Panc1 (cell line): Measurements from ENCODE around the gene RNF222. TPM values are rescaled to one million over a fixed set of nuclear protein-coding genes. Genes with fewer than 3 reads are reported as not detected.
A peak's percentile ranks its signal among the peaks of the same experiment; 100 is the strongest.

ENCODE experiments used
- ATAC-seq: fragments of 200-7000 bp; cut with Tn5 transposase; 2 replicates; pipeline ENCODE4 v1.9.1; 2020; ENCODE audit warnings: mild to moderate bottlenecking, moderate library complexity
- BruUV-seq: library from RNA; stranded (reverse); fragments of 400-500 nt; replicated peaks from 2 replicates; lab custom pipeline; 2021; lab: Mats Ljungman, UMichigan
- CTCF ChIA-PET: fragments of 300-600 bp; sonication (Branson Sonifier 250); formaldehyde crosslinking; loops from one replicate; lab custom pipeline; 2022; ENCODE audit warnings: antibody characterized with exemption; lab: Charles Lee
- POLR2A ChIA-PET: fragments of 300-600 bp; sonication (Branson Sonifier 250); formaldehyde crosslinking; loops from one replicate; lab custom pipeline; 2022; ENCODE audit warnings: antibody characterized with exemption; lab: Charles Lee
- DNase-seq: peaks from one replicate; pipeline ENCODE4 v3.0.0-alpha.2; 2010; ENCODE audit warnings: low read depth, low spot score
- H3K27ac ChIP-seq: 2 replicates; pipeline ENCODE4 v1.5.1; 2011; ENCODE audit warnings: mild to moderate bottlenecking, low read length, inconsistent platforms
- H3K27me3 ChIP-seq: fragments of 200-500 bp; sonication (Bioruptor generic); 2 replicates; pipeline ENCODE4 v1.6.0; 2014; ENCODE audit warnings: low read length, inconsistent platforms; ENCODE audit not compliant: control insufficient read depth, insufficient read depth
- H3K36me3 ChIP-seq: fragments of 200-500 bp; sonication (Bioruptor generic); 2 replicates; pipeline ENCODE4 v1.5.1; 2014; ENCODE audit warnings: inconsistent platforms, mild to moderate bottlenecking, low read length, moderate library complexity; ENCODE audit not compliant: control insufficient read depth, insufficient read depth
- H3K4me1 ChIP-seq: 2 replicates; pipeline ENCODE4 v1.5.1; 2011; ENCODE audit warnings: inconsistent platforms, mild to moderate bottlenecking, low read length, moderate library complexity; ENCODE audit not compliant: control insufficient read depth, insufficient read depth
- H3K4me3 ChIP-seq, 2 experiments: 2 replicates each; pipeline ENCODE4 v1.5.1; 2011 to 2012; ENCODE audit warnings: low read depth in 2 of 2, low read length in 2 of 2, mild to moderate bottlenecking in 2 of 2, inconsistent platforms in 1 of 2, moderate library complexity in 1 of 2
- H3K9me3 ChIP-seq: fragments of 200-500 bp; sonication (Bioruptor generic); 2 replicates; pipeline ENCODE4 v1.5.1; 2014; ENCODE audit warnings: low read depth, mild to moderate bottlenecking, inconsistent platforms, low read length, moderate library complexity; ENCODE audit not compliant: control insufficient read depth, insufficient read depth
- POLR2AphosphoS5 ChIP-seq: IDR thresholded peaks from 2 replicates; pipeline ENCODE4 v1.6.1; 2012; ENCODE audit warnings: mild to moderate bottlenecking, low read depth, low read length, moderate library complexity
- SIN3A ChIP-seq: IDR thresholded peaks from 2 replicates; pipeline ENCODE4 v1.6.1; 2012; ENCODE audit warnings: low read depth, mild to moderate bottlenecking, low read length, moderate library complexity, borderline replicate concordance; ENCODE audit not compliant: insufficient read depth
- TCF7L2 ChIP-seq: IDR thresholded peaks from 2 replicates; pipeline ENCODE4 v1.6.1; 2011; ENCODE audit warnings: mild to moderate bottlenecking, low read depth, low read length, inconsistent platforms
- in situ Hi-C: cut with HindIII; loops from 2 replicates; pipeline ENCODE4 v1.10.0; 2016; ENCODE audit warnings: low sequenced_read_pairs, low pct_unique_long_range_greater_than_20kb
- intact Hi-C: fragments of 100-400 bp; cut with micrococcal nuclease; formaldehyde crosslinking; loops from one replicate; pipeline ENCODE4 v1.10.0; 2022; ENCODE audit not compliant: unreplicated experiment
- total RNA-seq: library from RNA; stranded (reverse); gene quantifications from one replicate; pipeline ENCODE4 v1.2.1, GENCODE V29; 2021; ENCODE audit not compliant: unreplicated experiment
- TF ChIP-seq, protein P1 (sequence below): fragments of 450-650 bp; IDR thresholded peaks from 2 replicates; pipeline ENCODE4 v1.5.1; 2017; ENCODE audit warnings: mild to moderate bottlenecking
- TF ChIP-seq, protein P2 (sequence below), 2 experiments: IDR thresholded peaks; 2 replicates each; pipeline ENCODE4 v1.6.1; 2011 to 2012; ENCODE audit warnings: low read depth in 2 of 2, control low read depth in 1 of 2, low read length in 1 of 2, mild to moderate bottlenecking in 1 of 2, moderate library complexity in 1 of 2; ENCODE audit not compliant: insufficient read depth in 1 of 2

The RNF222 gene
- total RNA-seq, 1 experiment from 2014 or later: not detected

DNA sequence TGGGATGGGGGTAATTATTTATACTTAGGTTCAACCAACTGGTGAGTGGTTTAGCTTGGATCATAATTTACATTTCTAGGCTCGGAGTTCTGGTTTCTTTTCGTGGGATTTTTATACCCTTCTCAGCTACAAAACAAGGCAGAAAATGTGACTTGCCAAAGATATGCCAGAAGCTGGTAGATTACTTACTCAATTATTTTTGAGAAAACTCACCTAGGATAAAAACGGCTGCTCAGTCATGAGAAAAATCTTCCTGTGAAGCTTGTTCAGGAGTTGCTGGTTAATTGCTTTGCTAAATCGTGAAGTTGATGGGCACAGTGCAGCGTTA, 39.2 kb upstream of the RNF222 start:
- Histone ChIP-seq H3K4me1 (no peaks in the 10 kb centered on the region; the same call in 1 of the 2 replicates), H3K36me3 (peaks cover 6% of the 10 kb centered on the region), H3K9me3 (no peaks in the 10 kb centered on the region), H3K27ac (peak overlapping the region; percentile 86), H3K4me3 (peak overlapping the region; percentile 84 to 86), H3K27me3 (no peaks in the 10 kb centered on the region)
- intact Hi-C loops: no loop called here
- ATAC-seq: no peak
- CTCF ChIA-PET: interaction anchor here (0.7 kb wide), 1 partner anchor 27 kb away, joined by 3 read pairs; no protein-coding TSS in a partner anchor
- BruUV-seq: no TSS peak
- no peak for TF ChIP-seq SIN3A
- no peak for TF ChIP-seq TCF7L2
- TF ChIP-seq, protein P1, sequence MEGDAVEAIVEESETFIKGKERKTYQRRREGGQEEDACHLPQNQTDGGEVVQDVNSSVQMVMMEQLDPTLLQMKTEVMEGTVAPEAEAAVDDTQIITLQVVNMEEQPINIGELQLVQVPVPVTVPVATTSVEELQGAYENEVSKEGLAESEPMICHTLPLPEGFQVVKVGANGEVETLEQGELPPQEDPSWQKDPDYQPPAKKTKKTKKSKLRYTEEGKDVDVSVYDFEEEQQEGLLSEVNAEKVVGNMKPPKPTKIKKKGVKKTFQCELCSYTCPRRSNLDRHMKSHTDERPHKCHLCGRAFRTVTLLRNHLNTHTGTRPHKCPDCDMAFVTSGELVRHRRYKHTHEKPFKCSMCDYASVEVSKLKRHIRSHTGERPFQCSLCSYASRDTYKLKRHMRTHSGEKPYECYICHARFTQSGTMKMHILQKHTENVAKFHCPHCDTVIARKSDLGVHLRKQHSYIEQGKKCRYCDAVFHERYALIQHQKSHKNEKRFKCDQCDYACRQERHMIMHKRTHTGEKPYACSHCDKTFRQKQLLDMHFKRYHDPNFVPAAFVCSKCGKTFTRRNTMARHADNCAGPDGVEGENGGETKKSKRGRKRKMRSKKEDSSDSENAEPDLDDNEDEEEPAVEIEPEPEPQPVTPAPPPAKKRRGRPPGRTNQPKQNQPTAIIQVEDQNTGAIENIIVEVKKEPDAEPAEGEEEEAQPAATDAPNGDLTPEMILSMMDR: no peak
- TF ChIP-seq, protein P2, sequence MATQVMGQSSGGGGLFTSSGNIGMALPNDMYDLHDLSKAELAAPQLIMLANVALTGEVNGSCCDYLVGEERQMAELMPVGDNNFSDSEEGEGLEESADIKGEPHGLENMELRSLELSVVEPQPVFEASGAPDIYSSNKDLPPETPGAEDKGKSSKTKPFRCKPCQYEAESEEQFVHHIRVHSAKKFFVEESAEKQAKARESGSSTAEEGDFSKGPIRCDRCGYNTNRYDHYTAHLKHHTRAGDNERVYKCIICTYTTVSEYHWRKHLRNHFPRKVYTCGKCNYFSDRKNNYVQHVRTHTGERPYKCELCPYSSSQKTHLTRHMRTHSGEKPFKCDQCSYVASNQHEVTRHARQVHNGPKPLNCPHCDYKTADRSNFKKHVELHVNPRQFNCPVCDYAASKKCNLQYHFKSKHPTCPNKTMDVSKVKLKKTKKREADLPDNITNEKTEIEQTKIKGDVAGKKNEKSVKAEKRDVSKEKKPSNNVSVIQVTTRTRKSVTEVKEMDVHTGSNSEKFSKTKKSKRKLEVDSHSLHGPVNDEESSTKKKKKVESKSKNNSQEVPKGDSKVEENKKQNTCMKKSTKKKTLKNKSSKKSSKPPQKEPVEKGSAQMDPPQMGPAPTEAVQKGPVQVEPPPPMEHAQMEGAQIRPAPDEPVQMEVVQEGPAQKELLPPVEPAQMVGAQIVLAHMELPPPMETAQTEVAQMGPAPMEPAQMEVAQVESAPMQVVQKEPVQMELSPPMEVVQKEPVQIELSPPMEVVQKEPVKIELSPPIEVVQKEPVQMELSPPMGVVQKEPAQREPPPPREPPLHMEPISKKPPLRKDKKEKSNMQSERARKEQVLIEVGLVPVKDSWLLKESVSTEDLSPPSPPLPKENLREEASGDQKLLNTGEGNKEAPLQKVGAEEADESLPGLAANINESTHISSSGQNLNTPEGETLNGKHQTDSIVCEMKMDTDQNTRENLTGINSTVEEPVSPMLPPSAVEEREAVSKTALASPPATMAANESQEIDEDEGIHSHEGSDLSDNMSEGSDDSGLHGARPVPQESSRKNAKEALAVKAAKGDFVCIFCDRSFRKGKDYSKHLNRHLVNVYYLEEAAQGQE (IDR thresholded peaks at IDR 0.05; ENCODE audit: insufficient read depth in 1 of 2, low read depth in 2 of 2, low read length in 1 of 2): no peak
- TF ChIP-seq POLR2AphosphoS5: no peak
- no peak for DNase-seq
- in situ Hi-C loops: no loop called here
- POLR2A ChIA-PET: interaction anchor here (0.7 kb wide), 1 partner anchor 183 kb away, joined by 3 read pairs; no protein-coding TSS in a partner anchor

DNA sequence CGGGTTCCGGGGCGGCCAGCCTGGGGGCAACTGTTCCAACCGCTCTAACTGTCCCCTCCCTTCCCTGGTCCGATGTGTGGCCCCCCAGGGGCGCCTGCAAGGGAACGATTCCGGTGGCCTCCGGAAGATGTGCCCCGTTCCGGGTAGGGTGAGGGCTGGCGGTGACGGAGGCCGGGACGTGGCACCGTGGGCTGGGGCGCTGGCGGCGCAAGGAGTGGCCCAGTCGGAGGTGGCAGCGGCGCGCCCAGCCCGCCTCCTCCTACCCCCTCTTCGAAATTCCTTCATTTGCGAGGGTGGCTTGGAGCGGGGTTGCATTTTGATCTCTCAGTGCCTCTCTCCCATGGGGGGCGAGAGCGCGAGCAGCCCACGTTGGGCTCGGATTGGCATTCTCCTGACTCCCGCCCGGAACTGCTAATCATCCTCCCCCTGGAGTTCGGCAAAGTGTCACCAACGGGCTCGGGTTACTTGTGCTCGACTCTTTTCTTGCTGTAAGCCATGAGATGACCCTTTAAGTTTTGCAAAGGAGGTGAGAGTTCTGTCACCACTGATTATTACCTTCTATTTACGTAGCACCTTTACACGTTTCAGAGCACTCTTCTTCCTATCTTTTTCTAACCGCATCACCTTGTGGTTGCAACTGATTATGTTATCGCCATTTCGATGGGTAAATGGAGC, 38.7 kb upstream of the RNF222 start:
- in situ Hi-C loops (no loop called here), intact Hi-C loops (no loop called here)
- peaks cover 6% of the 10 kb centered on the region for H3K36me3 ChIP-seq
- H3K27me3 ChIP-seq: no peaks in the 10 kb centered on the region
- ChIA-PET CTCF (interaction anchor here (0.7 kb wide), 2 partner anchors 26 to 53 kb away, joined by 3 read pairs; no protein-coding TSS in a partner anchor), POLR2A (interaction anchor here (0.6 to 0.7 kb wide), 2 partner anchors 184 to 343 kb away, joined by 3 to 7 read pairs; no protein-coding TSS in a partner anchor)
- TF ChIP-seq POLR2AphosphoS5 (no peak), TCF7L2 (no peak), SIN3A (no peak)
- TF ChIP-seq, protein P2 (IDR thresholded peaks at IDR 0.05; ENCODE audit: insufficient read depth in 1 of 2, low read depth in 2 of 2, low read length in 1 of 2): no peak
- TF ChIP-seq, protein P1: no peak
- DNase-seq: no peak
- no TSS peak for BruUV-seq
- H3K9me3 ChIP-seq: no peaks in the 10 kb centered on the region
- ATAC-seq: peak; percentile 85
- H3K27ac ChIP-seq: peak overlapping the region; percentile 86
- peak overlapping the region; percentile 84 to 86 for H3K4me3 ChIP-seq
- H3K4me1 ChIP-seq: no peaks in the 10 kb centered on the region; the same call in 1 of the 2 replicates
